Esophagus squamous epithelium (tissue), 4 donors: ENCODE data around the gene FBXO2.

Experiments
- CTCF ChIP-seq, 6 experiments: fragments of 450-650 bp in 4 of 6; fragments of 200-600 bp in 2 of 6; sonication (generic) in 2 of 6; IDR thresholded peaks; one replicate each; pipeline ENCODE4 v1.5.1; 2016 to 2019; ENCODE audit warnings: antibody characterized with exemption in 6 of 6, mild to moderate bottlenecking in 4 of 6, moderate library complexity in 4 of 6
- POLR2A ChIP-seq, 4 donors: fragments of 450-650 bp; IDR thresholded peaks; one replicate each; pipeline ENCODE4 v1.6.1; 2017; ENCODE audit warnings: antibody characterized with exemption in 4 of 4, mild to moderate bottlenecking in 4 of 4, moderate library complexity in 3 of 4

DNA sequence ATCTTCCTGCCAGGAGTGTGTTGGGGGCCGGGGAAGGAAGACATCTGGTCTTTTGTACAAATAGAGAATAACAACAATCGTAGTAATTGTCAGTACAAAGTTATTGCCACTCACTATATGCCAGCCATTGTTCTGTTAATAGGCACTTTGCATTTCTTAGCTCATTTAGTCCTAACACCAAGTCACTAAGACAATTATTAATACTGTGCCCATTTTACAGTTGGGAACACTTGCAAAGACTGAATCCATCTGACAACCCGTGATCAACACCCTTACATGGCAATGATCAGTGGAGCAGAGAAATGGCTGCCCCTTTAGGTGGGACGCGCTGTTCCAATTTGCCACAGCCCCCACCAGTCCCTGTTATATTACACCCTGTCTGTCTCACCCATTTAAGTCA is 33.3 kb downstream of the FBXO2 start:
- TF ChIP-seq CTCF (IDR thresholded peaks at IDR 0.05): no peak
- TF ChIP-seq POLR2A (IDR thresholded peaks at IDR 0.05): no peak
